Psoas muscle (tissue), 8 donors: Measurements from ENCODE around the gene CLEC7A. TPM values are rescaled to one million over a fixed set of nuclear protein-coding genes. Genes with fewer than 3 reads are reported as not detected.

Source experiments
- ATAC-seq, 4 donors: fragments of 200-7000 bp; cut with Tn5 transposase; one replicate each; pipeline ENCODE4 v1.9.1; 2020; ENCODE audit warnings: moderate library complexity in 3 of 4, mild to moderate bottlenecking in 2 of 4
- DNase-seq, 2 donors: peaks; one replicate each; pipeline ENCODE4 v3.0.0-alpha.2; 2020
- H3K27ac ChIP-seq: fragments of 200-600 bp; one replicate; pipeline ENCODE4 v1.8.0; 2022
- H3K27me3 ChIP-seq, 3 donors: fragments of 200-600 bp in 1 of 3; one replicate each; pipeline versions ENCODE4 v1.6.1 to v1.8.0; 2013 to 2022; ENCODE audit warnings: low read length in 2 of 3, mild to moderate bottlenecking in 2 of 3, moderate library complexity in 1 of 3; ENCODE audit not compliant: insufficient read depth in 3 of 3
- H3K36me3 ChIP-seq, 2 donors: fragments of 200-600 bp in 1 of 2; one replicate each; pipeline versions ENCODE4 v1.6.1 to v1.8.0; 2013 to 2022; ENCODE audit warnings: low read depth in 1 of 2, mild to moderate bottlenecking in 1 of 2, moderate library complexity in 1 of 2; ENCODE audit not compliant: insufficient read depth in 1 of 2
- H3K4me1 ChIP-seq: fragments of 200-600 bp; one replicate; pipeline ENCODE4 v1.8.0; 2022
- H3K4me3 ChIP-seq: fragments of 200-600 bp; one replicate; pipeline ENCODE4 v1.8.0; 2022; ENCODE audit warnings: mild to moderate bottlenecking
- H3K9me3 ChIP-seq: fragments of 200-600 bp; one replicate; pipeline ENCODE4 v1.8.0; 2022
- CTCF ChIP-seq: fragments of 200-600 bp; IDR thresholded peaks from one replicate; pipeline ENCODE4 v1.8.0; 2022; ENCODE audit warnings: antibody characterized with exemption
- WGBS, 3 donors: extraction: QIAGEN DNeasy Blood & Tissue Kit; methylation state at CpG; one replicate each; pipeline versions ENCODE4 v1.1.6 to v1.1.7; 2013; 5-methylcytosine and 5-hydroxymethylcytosine counted together
- intact Hi-C, 2 donors: fragments of 100-400 bp; cut with DNase I; formaldehyde crosslinking; loops; one replicate each; pipeline versions ENCODE4 v1.11.0 to v1.14.2; 2022
- polyA plus RNA-seq, 3 donors: library from polyadenylated mRNA; stranded (reverse); fragments of 200-250 nt; gene quantifications; one replicate each; pipeline ENCODE4 v1.2.3, GENCODE V29; 2013
- total RNA-seq, 4 donors: library from RNA; stranded (reverse); fragmentation: NEBNext Ultra II Directional in 2 of 4; extraction: Animal tissue kit (Norgen Biotek cat#: 25700) in 2 of 4; gene quantifications; one replicate each; pipeline versions ENCODE4 v1.2.1 to v1.2.4, GENCODE V29; 2021 to 2023
- donor health status: healthy with polysubstance abuse.
- donor health status: DM: no; HTN: no; CAD: no; lungs with moderate emphysema.
- donor health status: Bipolar disorder and iron deficiency.
- donor health status: healthy.
- donor health status: DM: yes; HTN: yes; CAD: no.
- donor health status: DM: no; HTN: no; CAD: no.
- donor health status: DM: no; HTN: no; CAD: no.
- donor health status: DM: yes; HTN: yes; CAD: no.

The CLEC7A gene
- total and polyA plus RNA-seq, 7 donors: 0.27 to 3.0 (median 1.1) TPM

DNA sequence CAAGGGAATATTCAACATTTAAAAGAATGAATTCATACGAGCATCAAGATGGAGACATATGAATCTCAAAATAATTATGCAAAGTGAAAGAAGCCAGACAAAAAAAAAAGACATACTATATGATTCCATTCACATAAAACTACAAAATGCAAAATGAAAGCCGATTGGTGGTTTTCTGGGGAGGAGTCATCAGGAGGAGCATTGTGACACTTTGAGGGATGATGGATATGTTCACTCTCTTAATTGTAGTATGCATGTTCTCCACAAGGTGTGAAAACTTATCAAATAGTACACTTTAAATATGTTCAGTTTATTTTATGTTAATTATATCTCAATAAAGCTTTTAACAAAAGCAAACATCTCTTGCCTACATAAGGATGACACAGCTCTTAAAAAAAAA, 28.4 kb upstream of the CLEC7A start:
- intact Hi-C loops: loop anchor here in 1 of 2 donors (10.0 kb wide), 1 partner anchor 406 kb away; no protein-coding TSS in a partner anchor
- ATAC-seq (no peak), DNase-seq (no peak)
- no peak overlapping the region for H3K27ac ChIP-seq
- H3K27me3 ChIP-seq: no peaks in the 10 kb centered on the region
- H3K4me1 ChIP-seq: no peaks in the 10 kb centered on the region
- no peaks in the 10 kb centered on the region for H3K36me3 ChIP-seq
- TF ChIP-seq CTCF: no peak
- H3K4me3 ChIP-seq: no peak overlapping the region
- H3K9me3 ChIP-seq: no peaks in the 10 kb centered on the region
- 82 to 88% (median 88%) methylated on average over 2 of the region's 2 CpGs for WGBS, 3 donors

DNA sequence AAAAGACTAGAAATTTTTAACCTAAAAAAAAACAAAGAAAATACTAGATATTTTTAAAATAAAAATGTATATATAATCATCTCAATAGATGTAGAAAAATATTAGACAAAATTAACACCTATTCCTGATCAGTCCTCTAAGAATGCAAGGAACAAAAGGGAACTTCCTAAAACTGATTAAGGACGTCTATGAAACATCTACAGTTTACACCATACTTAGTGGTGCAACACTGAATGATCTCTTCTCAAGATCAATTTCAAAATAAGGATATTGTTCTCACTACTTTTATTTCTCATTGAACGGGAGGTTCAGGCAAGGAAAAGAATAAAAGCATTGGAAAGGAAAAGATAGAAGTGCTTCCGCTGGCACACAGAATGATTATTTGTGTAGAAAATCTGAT, 26.0 kb upstream of the CLEC7A start:
- no peak for ATAC-seq
- H3K4me3 ChIP-seq: no peak overlapping the region
- no peak for DNase-seq
- no peaks in the 10 kb centered on the region for H3K9me3 ChIP-seq
- H3K27ac ChIP-seq: no peak overlapping the region
- no peak for TF ChIP-seq CTCF
- H3K4me1 ChIP-seq: no peaks in the 10 kb centered on the region
- H3K36me3 ChIP-seq: no peaks in the 10 kb centered on the region
- no peaks in the 10 kb centered on the region for H3K27me3 ChIP-seq
- intact Hi-C loops: loop anchor here in 1 of 2 donors (10.0 kb wide), 1 partner anchor 409 kb away; no protein-coding TSS in a partner anchor
- WGBS, 3 donors: 74 to 79% (median 75%) methylated on average over 3 of the region's 3 CpGs

- WGBS, 3 donors: 33 to 64% (median 40%) methylated on average over 6 of the region's 6 CpGs
- H3K9me3 ChIP-seq: no peaks in the 10 kb centered on the region
- DNase-seq: no peak
- ATAC-seq: peak in 3 of 4 donors; percentile 23 to 54 (median 31)
- intact Hi-C loops: loop anchor here in 1 of 2 donors (1.0 to 10.0 kb wide), 2 partner anchors 37 to 411 kb away; no protein-coding TSS in a partner anchor
- peak overlapping the region; percentile 67 for H3K4me3 ChIP-seq
- no peak for TF ChIP-seq CTCF
- no peaks in the 10 kb centered on the region for H3K36me3 ChIP-seq
- no peaks in the 10 kb centered on the region for H3K27me3 ChIP-seq
- no peaks in the 10 kb centered on the region for H3K4me1 ChIP-seq
- peak overlapping the region; percentile 70 for H3K27ac ChIP-seq
Measured at GRCh38 chr12:10154145-10154496, 24.1 kb upstream of the CLEC7A start.

- Histone ChIP-seq H3K4me1 (no peaks in the 10 kb centered on the region), H3K27ac (peak overlapping the region; percentile 70), H3K27me3 (no peaks in the 10 kb centered on the region), H3K4me3 (peak overlapping the region; percentile 67), H3K36me3 (no peaks in the 10 kb centered on the region), H3K9me3 (no peaks in the 10 kb centered on the region)
- TF ChIP-seq CTCF: peak; percentile 78
- ATAC-seq: peak; percentile 94 to 96 (median 94)
- WGBS, 3 donors: 2 to 4% (median 4%) methylated on average over 46 of the region's 46 CpGs
- DNase-seq: peak; percentile 60 to 83
- intact Hi-C loops: loop anchor here (1.0 to 10.0 kb wide), 3 partner anchors 37 to 411 kb away; no protein-coding TSS in a partner anchor
Measured at GRCh38 chr12:10153271-10154144, 23.5 kb upstream of the CLEC7A start.
